Ectodermal cell (in vitro differentiated cells): ENCODE results near the gene CCDC149. TPM values are rescaled to one million over a fixed set of nuclear protein-coding genes. Genes with fewer than 3 reads are reported as not detected.

Source experiments
- H3K27ac ChIP-seq: 2 replicates; pipeline ENCODE4 v1.7.0; 2013; ENCODE audit warnings: mild to moderate bottlenecking, low read depth, low read length; ENCODE audit not compliant: insufficient read depth, poor library complexity, severe bottlenecking
- H3K27me3 ChIP-seq: 2 replicates; pipeline ENCODE4 v1.7.0; 2013; ENCODE audit warnings: mild to moderate bottlenecking, low read length; ENCODE audit not compliant: insufficient read depth, control insufficient read depth, poor library complexity, severe bottlenecking
- H3K36me3 ChIP-seq: one replicate; pipeline ENCODE4 v1.7.0; 2013; ENCODE audit warnings: low read length; ENCODE audit not compliant: control insufficient read depth, insufficient read depth
- H3K4me1 ChIP-seq: one replicate; pipeline ENCODE4 v1.7.0; 2013; ENCODE audit warnings: low read length; ENCODE audit not compliant: control insufficient read depth, insufficient read depth
- H3K4me3 ChIP-seq: 2 replicates; pipeline ENCODE4 v1.7.0; 2013; ENCODE audit warnings: low read depth, low read length, control low read depth; ENCODE audit not compliant: insufficient read depth
- H3K9me3 ChIP-seq: 2 replicates; pipeline ENCODE4 v1.7.0; 2013; ENCODE audit warnings: mild to moderate bottlenecking, low read length, moderate library complexity; ENCODE audit not compliant: control insufficient read depth
- WGBS, 2 experiments: methylation state at CpG; one replicate each; pipeline ENCODE4 v1.1.7; 2013; ENCODE audit warnings: missing lambda C conversion rate in 2 of 2; 5-methylcytosine and 5-hydroxymethylcytosine counted together
- polyA plus RNA-seq, 4 experiments: library from polyadenylated mRNA; stranded (reverse); fragments of 50-300 nt; gene quantifications; one replicate each; pipeline ENCODE4 v1.2.3, GENCODE V29; 2013

Gene CCDC149
- polyA plus RNA-seq (2013, experiment 1 of 4), result 6.9 TPM
- polyA plus RNA-seq (2013, experiment 2 of 4), result 6.2 TPM
- 6.8 TPM for polyA plus RNA-seq (2013, experiment 3 of 4)
- 5.6 TPM for polyA plus RNA-seq (2013, experiment 4 of 4)

DNA sequence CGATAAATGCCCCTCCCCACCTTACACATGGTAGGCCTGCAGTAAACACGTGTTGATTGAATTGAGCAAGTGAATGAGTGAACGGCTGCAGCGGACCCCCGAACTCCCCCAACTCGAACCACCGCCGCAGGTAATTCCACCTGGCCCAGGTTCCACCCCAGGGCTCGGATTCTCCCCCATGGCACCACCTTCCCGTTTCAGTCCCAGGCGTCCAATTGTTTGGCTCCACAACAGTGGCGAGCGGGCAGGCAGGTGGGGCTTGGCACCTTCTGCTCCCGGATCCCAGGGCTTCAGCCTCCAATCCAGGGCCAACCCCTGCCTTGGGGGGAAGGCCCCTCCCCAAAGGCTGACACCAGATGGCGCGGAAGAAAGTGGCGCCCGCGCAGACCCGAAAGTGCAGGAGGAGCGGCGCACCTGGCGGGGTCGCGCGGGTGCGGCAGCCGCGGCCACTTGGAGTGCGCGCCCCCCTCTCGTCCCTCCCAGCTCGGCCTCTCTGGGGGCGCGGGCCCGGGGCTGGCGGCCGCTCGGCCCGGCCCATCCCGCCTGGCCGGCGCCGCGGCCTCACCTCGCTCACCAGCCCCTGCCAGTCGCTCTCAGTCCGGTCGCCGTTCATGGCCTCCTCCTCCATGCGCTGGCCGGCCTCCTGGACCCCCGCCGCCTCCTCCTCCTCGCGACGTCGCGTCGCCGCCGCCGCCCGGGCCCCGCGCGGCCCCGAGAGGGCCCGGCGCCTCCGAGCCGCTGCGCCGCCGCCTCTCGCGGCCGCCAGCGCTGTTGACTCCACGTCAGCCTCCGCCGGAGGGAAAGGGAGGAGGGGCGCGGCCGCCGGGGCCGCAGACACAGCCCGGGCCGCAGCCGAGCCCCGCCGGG is at the start of gene CCDC149:
TSS of gene CCDC149 (minus strand) at position 791 of the 867 bp plus-strand sequence. CDS start at position 613, 178 bp downstream.
- 5% methylated on average over 92 of the region's 92 CpGs for WGBS, 2 experiments
- peak within 1 kb of the TSS; percentile 50 for H3K4me3 ChIP-seq

DNA sequence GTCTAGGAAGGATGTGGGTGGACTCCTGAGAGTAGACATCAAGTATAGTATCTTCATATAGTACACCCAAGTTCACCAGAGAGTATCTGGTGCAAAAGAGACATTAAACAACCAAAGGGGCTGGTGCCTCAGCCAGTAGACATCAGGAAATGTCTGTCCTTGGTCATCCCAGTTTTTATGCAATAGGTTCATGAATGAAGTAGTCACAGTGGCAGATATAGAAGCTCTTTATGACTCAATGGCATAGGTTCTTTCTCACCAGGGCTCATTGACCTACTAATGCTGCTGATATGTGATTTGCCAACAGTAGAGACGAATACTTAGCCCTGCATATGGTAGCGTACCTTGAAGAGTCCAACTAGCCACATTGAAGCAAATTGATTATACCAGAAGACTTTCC is 45.0 kb upstream of the CCDC149 start:
- Histone ChIP-seq H3K4me1 (no peaks in the 10 kb centered on the region), H3K27me3 (no peaks in the 10 kb centered on the region), H3K4me3 (no peak overlapping the region), H3K27ac (no peak overlapping the region), H3K9me3 (no peaks in the 10 kb centered on the region), H3K36me3 (no peaks in the 10 kb centered on the region)
- WGBS, 2 experiments, result 99 to 100% methylated on average over 2 of the region's 2 CpGs

More for the DNA sequence above, at the start of gene CCDC149:
- Histone ChIP-seq H3K27ac (no peak within 1 kb of the TSS), H3K4me1 (peaks cover 7% of the 10 kb centered on the region), H3K9me3 (no peaks in the 10 kb centered on the region), H3K36me3 (peaks cover 3% of the 10 kb centered on the region), H3K27me3 (peaks cover 14% of the 10 kb centered on the region)

DNA sequence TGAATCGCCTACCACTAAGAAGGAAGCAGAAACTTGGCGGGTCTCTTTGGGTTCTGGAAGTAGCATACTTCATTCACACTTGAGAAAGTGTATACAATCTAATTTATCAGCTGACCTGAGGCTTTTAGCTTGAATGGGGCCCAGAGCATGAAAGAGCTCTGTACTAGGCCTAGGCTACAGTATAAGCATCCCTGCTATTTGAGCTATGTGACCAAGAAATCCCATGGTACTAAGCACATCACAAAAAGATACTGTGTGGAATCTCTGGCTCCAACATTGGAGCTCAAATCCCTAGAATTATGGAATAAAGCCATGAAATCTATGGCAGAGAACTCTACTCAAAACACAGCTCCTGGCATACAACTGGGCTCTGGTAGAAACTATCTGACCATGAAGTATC is 43.9 kb upstream of the CCDC149 start:
- Histone ChIP-seq H3K4me1 (no peaks in the 10 kb centered on the region), H3K27me3 (no peaks in the 10 kb centered on the region), H3K4me3 (no peak overlapping the region), H3K9me3 (no peaks in the 10 kb centered on the region), H3K27ac (no peak overlapping the region), H3K36me3 (no peaks in the 10 kb centered on the region)
- WGBS, 2 experiments, result 92 to 100% methylated on average over 2 of the region's 2 CpGs

DNA sequence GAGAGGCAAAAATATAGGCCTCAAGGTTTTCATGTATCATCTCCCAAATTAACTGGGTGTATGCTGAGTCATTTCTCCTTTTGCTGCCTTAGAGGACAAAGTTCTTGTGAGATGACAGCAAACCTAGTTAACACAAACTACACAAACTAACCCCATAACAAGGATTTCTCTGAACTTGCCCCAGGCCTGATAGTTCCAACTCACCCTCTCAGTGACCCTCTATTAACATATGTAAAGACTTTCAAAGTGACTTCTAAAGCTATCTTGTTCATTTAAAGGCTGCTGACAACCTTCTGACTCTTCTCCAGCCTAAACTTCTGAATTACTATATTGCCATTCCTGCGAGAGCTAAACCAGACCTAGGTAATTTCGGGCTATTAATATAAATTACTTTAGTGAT is 43.2 kb upstream of the CCDC149 start:
- Histone ChIP-seq H3K27ac (no peak overlapping the region), H3K9me3 (no peaks in the 10 kb centered on the region), H3K36me3 (no peaks in the 10 kb centered on the region), H3K4me3 (no peak overlapping the region), H3K4me1 (no peaks in the 10 kb centered on the region), H3K27me3 (no peaks in the 10 kb centered on the region)
- WGBS, 2 experiments, result 89 to 92% methylated on average over 2 of the region's 2 CpGs

DNA sequence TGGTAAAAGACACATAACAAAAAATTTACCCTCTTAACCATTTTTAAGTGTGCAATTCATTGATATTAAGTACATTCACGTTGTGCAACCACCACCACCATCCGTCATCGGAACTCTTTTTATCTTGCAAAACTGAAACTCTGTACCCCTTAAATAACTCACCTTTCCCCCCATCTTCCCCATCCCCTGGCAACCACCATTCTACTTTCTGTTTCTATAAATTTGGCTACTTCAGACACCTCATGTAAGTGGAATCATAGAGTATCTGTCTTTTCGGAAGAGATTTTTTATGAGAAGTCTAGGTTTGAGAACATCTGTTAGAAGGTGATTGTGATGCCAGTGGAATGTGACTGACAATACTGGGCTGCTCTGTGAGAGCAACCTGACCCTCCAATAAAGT is 39.8 kb upstream of the CCDC149 start:
- no peaks in the 10 kb centered on the region for H3K9me3 ChIP-seq
- 86 to 94% methylated on average over 4 of the region's 4 CpGs for WGBS, 2 experiments
- no peaks in the 10 kb centered on the region for H3K4me1 ChIP-seq
- no peak overlapping the region for H3K27ac ChIP-seq
- H3K4me3 ChIP-seq, result no peak overlapping the region
- H3K36me3 ChIP-seq, result no peaks in the 10 kb centered on the region
- H3K27me3 ChIP-seq, result no peaks in the 10 kb centered on the region

DNA sequence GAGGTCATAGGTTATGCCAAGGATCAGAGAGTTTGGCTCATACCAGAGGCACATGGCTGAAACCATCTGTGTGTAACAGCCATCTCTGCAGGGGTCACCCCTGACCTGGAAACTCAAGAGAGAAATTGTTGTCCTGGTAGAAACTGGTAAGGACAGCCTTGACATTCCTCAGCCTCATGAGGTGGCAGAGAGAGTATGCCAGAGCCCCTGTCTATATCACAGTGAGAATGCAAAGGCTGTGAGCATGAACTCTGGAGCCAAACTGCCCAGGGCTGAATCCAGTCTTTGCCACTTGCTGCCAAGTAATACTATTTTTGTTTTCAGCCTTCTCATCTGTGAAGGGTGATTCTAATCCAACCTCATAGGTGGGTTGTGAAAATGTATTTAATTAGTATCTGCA is 37.1 kb upstream of the CCDC149 start:
- Histone ChIP-seq H3K9me3 (no peaks in the 10 kb centered on the region), H3K4me1 (no peaks in the 10 kb centered on the region), H3K4me3 (no peak overlapping the region), H3K27ac (no peak overlapping the region), H3K36me3 (no peaks in the 10 kb centered on the region), H3K27me3 (no peaks in the 10 kb centered on the region)

DNA sequence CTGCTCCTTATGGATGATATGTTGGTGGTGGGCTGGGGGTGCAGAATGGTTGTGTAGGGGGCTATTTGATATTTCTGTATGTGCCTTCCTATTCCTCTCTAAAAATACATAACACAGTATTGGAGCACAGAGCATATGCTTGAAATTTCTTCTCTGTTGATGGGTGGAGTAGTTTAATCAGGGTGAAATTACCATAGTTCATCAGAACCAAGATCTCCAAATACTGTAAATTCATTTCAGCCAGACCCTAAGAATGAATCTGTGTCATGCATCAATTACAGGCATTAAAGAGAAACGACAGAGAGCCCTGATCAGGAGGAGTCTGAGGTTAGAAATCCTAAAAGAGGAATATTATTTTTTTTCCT is 25.1 kb upstream of the CCDC149 start:
- WGBS, 2 experiments, result 87 to 89% methylated on average over 1 of the region's 1 CpG

DNA sequence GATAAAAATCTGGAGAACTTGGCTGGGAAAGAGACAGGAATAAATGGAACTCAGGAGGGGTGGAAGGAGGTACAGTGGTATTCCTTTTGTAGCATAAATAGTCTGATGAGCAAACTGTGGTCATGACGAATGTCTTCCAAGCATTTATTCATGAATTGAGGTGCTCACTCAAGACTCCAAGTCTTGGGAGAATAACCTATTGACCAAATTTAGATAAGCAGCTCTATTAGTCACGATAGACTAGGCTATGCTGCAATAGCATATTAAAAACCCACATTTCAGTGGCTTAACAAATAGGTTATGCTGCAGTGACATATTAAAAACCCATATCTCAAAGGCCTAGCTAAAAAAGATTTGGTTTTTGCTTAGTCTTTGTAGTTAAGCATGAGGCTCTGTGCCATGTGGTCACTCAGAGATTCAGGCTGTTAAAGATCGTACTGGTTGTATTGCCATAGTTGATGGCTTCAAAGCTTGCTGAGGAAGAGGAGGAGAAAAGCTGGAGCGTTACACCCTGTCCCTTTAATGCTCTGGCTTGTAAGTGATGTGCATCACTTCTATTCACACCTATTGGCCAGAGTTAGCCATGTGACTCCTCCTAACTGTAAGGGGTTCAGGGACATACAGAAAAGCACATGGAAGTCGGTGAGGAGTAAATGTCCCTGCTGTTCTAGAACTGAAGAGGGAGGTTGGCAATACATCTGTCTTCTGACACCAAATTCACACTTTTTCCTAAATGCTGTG is 24.5 kb upstream of the CCDC149 start:
- no peaks in the 10 kb centered on the region for H3K27me3 ChIP-seq
- no peaks in the 10 kb centered on the region for H3K9me3 ChIP-seq
- H3K4me1 ChIP-seq, result no peaks in the 10 kb centered on the region
- 90 to 95% methylated on average over 4 to 5 of the region's 5 CpGs for WGBS, 2 experiments
- no peaks in the 10 kb centered on the region for H3K36me3 ChIP-seq
- H3K4me3 ChIP-seq, result no peak overlapping the region
- H3K27ac ChIP-seq, result no peak overlapping the region

More for the DNA sequence above, 25.1 kb upstream of the CCDC149 start:
- H3K36me3 ChIP-seq, result no peaks in the 10 kb centered on the region
- H3K27ac ChIP-seq, result no peak overlapping the region
- no peak overlapping the region for H3K4me3 ChIP-seq
- H3K9me3 ChIP-seq, result no peaks in the 10 kb centered on the region
- H3K27me3 ChIP-seq, result no peaks in the 10 kb centered on the region
- H3K4me1 ChIP-seq, result no peaks in the 10 kb centered on the region

DNA sequence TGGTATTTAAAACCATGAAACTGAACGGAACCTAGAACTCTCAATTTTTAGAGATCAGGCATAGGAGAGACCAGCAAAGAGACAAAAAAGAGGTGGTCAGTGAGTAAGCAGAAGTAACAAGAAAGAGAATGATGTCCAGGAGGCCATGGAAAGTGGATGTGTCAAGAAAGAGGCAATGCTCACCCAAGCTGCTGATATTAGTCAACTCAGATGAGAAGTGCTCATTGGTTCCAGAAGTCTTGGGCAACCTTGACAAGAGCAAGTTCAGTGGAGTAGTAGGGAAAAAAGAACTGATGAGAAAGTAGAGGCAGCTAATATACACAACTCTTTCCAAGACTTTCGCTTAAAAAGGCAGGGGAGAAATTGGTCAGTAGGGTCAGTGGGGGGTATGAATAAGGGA is 23.0 kb upstream of the CCDC149 start:
- Histone ChIP-seq H3K4me3 (no peak overlapping the region), H3K36me3 (no peaks in the 10 kb centered on the region), H3K4me1 (no peaks in the 10 kb centered on the region), H3K27me3 (no peaks in the 10 kb centered on the region), H3K27ac (no peak overlapping the region), H3K9me3 (no peaks in the 10 kb centered on the region)
- WGBS, 2 experiments, result 91 to 92% methylated on average over 1 to 2 of the region's 2 CpGs

DNA sequence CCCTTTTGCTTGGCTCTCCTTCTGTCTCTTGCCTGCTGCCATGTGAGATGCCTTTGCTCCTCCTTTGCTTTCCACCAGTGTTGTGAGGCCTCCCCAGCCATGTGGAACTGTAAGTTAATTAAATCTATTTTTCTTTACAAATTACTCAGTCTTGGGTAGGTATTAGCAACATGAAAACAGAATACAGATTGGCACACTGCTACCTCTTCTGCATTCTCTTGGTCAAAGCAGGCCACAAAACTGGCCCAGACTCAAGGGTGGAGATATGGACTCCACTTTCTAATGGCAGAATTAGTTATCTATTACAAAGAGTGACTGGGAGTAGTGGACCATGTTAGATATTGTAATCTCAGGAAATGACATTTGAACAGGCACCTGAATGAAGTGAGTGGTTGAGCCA is 21.5 kb upstream of the CCDC149 start:
- Histone ChIP-seq H3K9me3 (no peaks in the 10 kb centered on the region), H3K27ac (no peak overlapping the region), H3K4me3 (no peak overlapping the region), H3K27me3 (no peaks in the 10 kb centered on the region), H3K4me1 (no peaks in the 10 kb centered on the region), H3K36me3 (no peaks in the 10 kb centered on the region)
